Kidney epithelial cell (primary cell): ENCODE results near the gene UCN3. TPM values are rescaled to one million over a fixed set of nuclear protein-coding genes. Genes with fewer than 3 reads are reported as not detected.

Experiments
- DNase-seq: peaks from one replicate; pipeline ENCODE4 v3.0.0-alpha.2; 2010; ENCODE audit warnings: low read depth
- H3K27me3 ChIP-seq: 2 replicates; pipeline ENCODE4 v1.6.0; 2011; ENCODE audit warnings: low read length; ENCODE audit not compliant: control insufficient read depth, insufficient read depth
- H3K36me3 ChIP-seq: 2 replicates; pipeline ENCODE4 v1.5.1; 2011; ENCODE audit warnings: low read length; ENCODE audit not compliant: control insufficient read depth, insufficient read depth
- H3K4me3 ChIP-seq: 2 replicates; pipeline ENCODE4 v1.5.1; 2011; ENCODE audit warnings: low read depth, mild to moderate bottlenecking, control low read depth, low read length
- CTCF ChIP-seq: IDR thresholded peaks from 2 replicates; pipeline ENCODE4 v1.5.1; 2011; ENCODE audit warnings: mild to moderate bottlenecking, moderate library complexity, low read length, control low read depth, inconsistent platforms; ENCODE audit not compliant: insufficient read depth, poor library complexity, severe bottlenecking
- total RNA-seq: library from RNA; depleted of rRNA; stranded (reverse); fragments of >200 nt; gene quantifications from 2 replicates; pipeline ENCODE4 v1.2.3, GENCODE V29; 2015

The UCN3 gene
- total RNA-seq, 1 donor from 2014 or later, result not detected

- TF ChIP-seq CTCF, result no peak
- no peak for DNase-seq
- Histone ChIP-seq H3K36me3 (no peaks in the 10 kb centered on the region), H3K4me3 (no peak overlapping the region), H3K27me3 (no peaks in the 10 kb centered on the region)
These were observed 16.4 kb downstream of the UCN3 start for GRCh38 chr10:5381187-5381586.

- Histone ChIP-seq H3K36me3 (no peaks in the 10 kb centered on the region), H3K27me3 (no peaks in the 10 kb centered on the region), H3K4me3 (no peak overlapping the region)
- no peak for TF ChIP-seq CTCF
- no peak for DNase-seq
These were observed 20.5 kb downstream of the UCN3 start for GRCh38 chr10:5385224-5385623.

- no peak for DNase-seq
- Histone ChIP-seq H3K36me3 (no peaks in the 10 kb centered on the region), H3K27me3 (no peaks in the 10 kb centered on the region), H3K4me3 (no peak overlapping the region)
- no peak for TF ChIP-seq CTCF
These were observed 22.4 kb downstream of the UCN3 start for GRCh38 chr10:5387169-5387568.

- no peak overlapping the region for H3K4me3 ChIP-seq
- DNase-seq, result no peak
- no peaks in the 10 kb centered on the region for H3K27me3 ChIP-seq
- TF ChIP-seq CTCF, result no peak
- H3K36me3 ChIP-seq, result no peaks in the 10 kb centered on the region
These were observed 25.9 kb downstream of the UCN3 start for GRCh38 chr10:5390607-5391205.

DNA sequence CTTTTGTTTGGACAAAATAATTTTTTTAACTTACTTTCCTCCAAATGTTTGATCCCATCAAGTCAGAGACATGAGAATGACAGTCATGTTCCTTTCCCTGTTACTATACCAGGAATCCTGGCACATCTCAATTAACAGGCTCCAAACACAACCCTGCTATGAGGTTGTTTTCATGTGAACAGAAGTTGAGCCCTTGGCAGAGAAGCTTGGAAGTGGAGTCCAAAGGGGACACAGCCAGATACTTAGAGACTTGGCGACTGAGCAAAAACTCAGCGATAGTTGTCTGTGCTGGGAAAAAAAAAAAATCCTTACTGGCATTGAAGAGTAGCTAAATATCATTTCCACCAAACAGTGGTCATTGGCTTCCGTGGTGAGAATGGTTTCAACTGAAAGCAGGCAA lies 27.0 kb downstream of the UCN3 start:
- Histone ChIP-seq H3K27me3 (no peaks in the 10 kb centered on the region), H3K36me3 (no peaks in the 10 kb centered on the region), H3K4me3 (no peak overlapping the region)
- no peak for TF ChIP-seq CTCF
- no peak for DNase-seq

- Histone ChIP-seq H3K27me3 (no peaks in the 10 kb centered on the region), H3K4me3 (no peak overlapping the region), H3K36me3 (no peaks in the 10 kb centered on the region)
- no peak for DNase-seq
- TF ChIP-seq CTCF, result no peak
These were observed 28.8 kb downstream of the UCN3 start for GRCh38 chr10:5393529-5393928.
